Caco-2 (cell line): ENCODE data around the gene EHBP1. TPM values are rescaled to one million over a fixed set of nuclear protein-coding genes. Genes with fewer than 3 reads are reported as not detected.

Experiments used
- BruUV-seq: library from RNA; stranded (reverse); fragments of 400-500 nt; replicated peaks from 2 replicates; lab custom pipeline; 2021; lab: Mats Ljungman, UMichigan
- CTCF ChIA-PET: fragments of 300-600 bp; sonication (Branson Sonifier 250); formaldehyde crosslinking; loops from one replicate; lab custom pipeline; 2022; ENCODE audit warnings: antibody characterized with exemption; lab: Charles Lee
- POLR2A ChIA-PET: fragments of 300-600 bp; sonication (Branson Sonifier 250); formaldehyde crosslinking; loops from one replicate; lab custom pipeline; 2022; ENCODE audit warnings: antibody characterized with exemption; lab: Charles Lee
- DNase-seq, 2 experiments: peaks; one replicate each; pipeline versions ENCODE4 v3.0.0 to v3.0.0-alpha.2; 2020 to 2022
- H3K27me3 ChIP-seq: replicated peaks from 2 replicates; pipeline ENCODE4 v1.6.0; 2011; ENCODE audit warnings: low read length; ENCODE audit not compliant: control insufficient read depth, insufficient read depth
- H3K36me3 ChIP-seq: 2 replicates; pipeline ENCODE4 v1.5.1; 2011; ENCODE audit warnings: low read length; ENCODE audit not compliant: control insufficient read depth, insufficient read depth
- H3K4me1 ChIP-seq: fragments of 250-450 bp; sonication (Bioruptor Pico); 2 replicates; pipeline ENCODE4 v1.5.1; 2020; ENCODE audit warnings: mild to moderate bottlenecking
- H3K4me3 ChIP-seq: 2 replicates; pipeline ENCODE4 v1.5.1; 2011; ENCODE audit warnings: low read depth, mild to moderate bottlenecking, control low read depth, low read length
- H3K9me3 ChIP-seq: fragments of 250-450 bp; sonication (Bioruptor Pico); 2 replicates; pipeline ENCODE4 v1.5.1; 2020; ENCODE audit warnings: mild to moderate bottlenecking, moderate library complexity
- H3K27ac Mint-ChIP-seq: one replicate; pipeline ENCODE4 v1.8.0; 2022; ENCODE audit warnings: mixed read lengths; ENCODE audit not compliant: unreplicated experiment
- H3K27me3 Mint-ChIP-seq: one replicate; pipeline ENCODE4 v1.8.0; 2022; ENCODE audit warnings: mixed read lengths; ENCODE audit not compliant: insufficient read depth, unreplicated experiment
- H3K36me3 Mint-ChIP-seq: one replicate; pipeline ENCODE4 v1.8.0; 2022; ENCODE audit warnings: mild to moderate bottlenecking, mixed read lengths; ENCODE audit not compliant: insufficient read depth, unreplicated experiment
- H3K4me1 Mint-ChIP-seq: one replicate; pipeline ENCODE4 v1.8.0; 2022; ENCODE audit warnings: low read depth, mixed read lengths; ENCODE audit not compliant: unreplicated experiment
- H3K4me3 Mint-ChIP-seq: one replicate; pipeline ENCODE4 v1.8.0; 2022; ENCODE audit warnings: mild to moderate bottlenecking, moderate library complexity, mixed read lengths; ENCODE audit not compliant: unreplicated experiment
- H3K9me3 Mint-ChIP-seq: one replicate; pipeline ENCODE4 v1.8.0; 2022; ENCODE audit warnings: mixed read lengths; ENCODE audit not compliant: unreplicated experiment
- CTCF ChIP-seq, 2 experiments: fragments of 200-600 bp in 1 of 2; IDR thresholded peaks; 1 replicate in 1 of 2; 2 replicates in 1 of 2; pipeline versions ENCODE4 v1.5.1 to v1.8.0; 2011 to 2022; ENCODE audit warnings: antibody characterized with exemption in 1 of 2, control low read depth in 1 of 2, inconsistent platforms in 1 of 2, low read depth in 1 of 2, low read length in 1 of 2, mild to moderate bottlenecking in 1 of 2, moderate library complexity in 1 of 2; ENCODE audit not compliant: insufficient read depth in 1 of 2, severe bottlenecking in 1 of 2, unreplicated experiment in 1 of 2
- intact Hi-C: fragments of 100-400 bp; cut with micrococcal nuclease; formaldehyde crosslinking; loops from one replicate; pipeline ENCODE4 v1.10.0; 2022; ENCODE audit not compliant: unreplicated experiment
- total RNA-seq: library from RNA; stranded (reverse); gene quantifications from 2 replicates; pipeline ENCODE4 v1.2.3, GENCODE V29; 2022

Gene EHBP1
- total RNA-seq, 1 experiment from 2014 or later = 120 TPM

DNA sequence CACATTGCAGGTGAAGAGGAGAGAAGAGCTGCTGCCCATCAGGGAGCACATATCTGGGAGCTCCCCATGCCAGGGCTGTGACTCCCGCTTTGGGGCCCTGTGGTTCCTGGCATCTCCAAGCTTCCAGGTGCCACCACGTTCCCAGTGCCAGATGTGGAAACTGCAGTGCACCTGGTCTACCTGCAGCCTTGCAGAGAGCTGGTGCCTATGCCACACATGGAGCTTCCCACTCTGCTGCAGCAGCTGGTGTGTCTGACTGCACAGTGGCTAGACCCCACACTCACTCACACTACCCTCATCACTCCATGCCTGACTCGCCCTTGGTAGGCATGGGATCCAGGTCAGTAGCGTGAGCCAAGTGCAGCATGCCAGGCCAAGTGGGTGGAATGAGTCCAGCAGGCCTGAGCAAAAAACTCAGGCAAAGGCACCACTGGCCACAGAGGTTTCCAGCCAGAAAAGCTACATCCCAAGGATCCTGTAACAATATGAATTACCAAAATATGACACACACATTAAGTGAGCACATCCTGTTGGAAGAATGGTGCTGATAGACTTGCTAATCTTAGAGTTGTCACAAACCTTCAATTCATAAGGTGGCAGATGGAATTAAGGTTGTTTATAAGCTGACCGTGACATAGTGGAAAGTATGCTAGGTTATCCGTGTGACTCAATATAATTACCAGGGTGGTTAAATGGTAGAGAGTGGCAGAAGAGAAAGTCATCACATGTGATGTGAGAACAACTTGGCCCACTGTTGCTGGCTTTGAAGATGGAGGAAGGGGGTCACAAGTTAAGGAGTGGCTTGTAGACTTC, 150.9 kb downstream of the EHBP1 start:
- POLR2A ChIA-PET = no interaction called here
- H3K27me3 ChIP-seq = no peaks in the 10 kb centered on the region
- peaks cover 17% of the 10 kb centered on the region for H3K4me1 Mint-ChIP-seq
- no TSS peak for BruUV-seq
- H3K4me3 ChIP-seq = no peak overlapping the region
- H3K27ac Mint-ChIP-seq = peak overlapping the region; percentile 34
- intact Hi-C loops = no loop called here
- CTCF ChIA-PET = no interaction called here
- no peaks in the 10 kb centered on the region for H3K27me3 Mint-ChIP-seq
- peaks cover 16% of the 10 kb centered on the region for H3K9me3 Mint-ChIP-seq
- no peak for DNase-seq
- peaks cover 35% of the 10 kb centered on the region for H3K36me3 Mint-ChIP-seq
- peaks cover 30% of the 10 kb centered on the region for H3K4me1 ChIP-seq
- no peaks in the 10 kb centered on the region for H3K9me3 ChIP-seq
- no peak overlapping the region for H3K4me3 Mint-ChIP-seq
- peaks cover 13% of the 10 kb centered on the region for H3K36me3 ChIP-seq
- no peak for TF ChIP-seq CTCF (IDR thresholded peaks at IDR 0.05; ENCODE audit: insufficient read depth in 1 of 2, low read depth in 1 of 2, low read length in 1 of 2, severe bottlenecking in 1 of 2, unreplicated experiment in 1 of 2)

DNA sequence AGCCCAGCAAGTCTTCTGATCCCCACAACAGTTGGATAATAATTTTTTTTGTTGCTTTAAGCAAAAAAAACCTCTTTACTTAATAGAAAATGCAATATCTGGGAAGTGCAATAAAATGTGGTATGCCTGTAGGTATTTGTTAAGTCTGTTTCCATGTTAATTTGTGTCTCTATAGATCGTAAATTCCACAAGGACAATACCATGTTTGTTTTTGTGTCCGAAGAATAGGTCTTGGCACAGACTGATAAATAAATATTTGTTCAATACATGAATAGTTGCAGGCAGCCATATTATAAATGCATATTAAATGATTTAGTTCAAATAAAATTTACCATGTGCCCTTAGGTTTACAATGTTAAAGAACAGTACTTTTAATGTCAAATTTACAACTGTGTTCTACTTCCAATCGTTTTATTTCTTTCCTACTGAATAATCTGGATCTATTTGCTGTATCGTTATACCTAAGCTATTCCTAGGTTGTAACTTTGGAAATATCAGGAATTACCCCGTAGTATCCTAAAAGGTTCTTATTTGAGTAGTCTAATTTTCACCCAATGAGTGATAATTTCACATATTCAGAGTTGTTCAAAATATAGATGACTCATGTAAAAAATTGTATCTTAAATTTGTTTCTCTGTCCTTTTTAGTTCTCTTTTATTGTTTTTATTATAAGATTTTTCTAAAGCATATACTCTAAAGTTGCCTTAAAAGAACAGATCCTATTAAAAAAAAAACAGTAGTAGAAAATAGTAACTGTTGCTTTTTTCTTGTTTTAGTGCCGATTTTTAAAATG, 151.8 kb downstream of the EHBP1 start:
- CTCF ChIA-PET = no interaction called here
- no TSS peak for BruUV-seq

More for the DNA sequence above, 151.8 kb downstream of the EHBP1 start:
- intact Hi-C loops = no loop called here
- Histone ChIP-seq H3K36me3 (peaks cover 13% of the 10 kb centered on the region), H3K9me3 (no peaks in the 10 kb centered on the region), H3K4me3 (no peak overlapping the region), H3K27me3 (no peaks in the 10 kb centered on the region), H3K4me1 (peaks cover 30% of the 10 kb centered on the region)
- Mint-ChIP-seq H3K9me3 (peaks cover 16% of the 10 kb centered on the region), H3K27me3 (no peaks in the 10 kb centered on the region), H3K36me3 (peaks cover 34% of the 10 kb centered on the region), H3K4me3 (no peak overlapping the region), H3K4me1 (peaks cover 17% of the 10 kb centered on the region), H3K27ac (peak overlapping the region; percentile 34)
- POLR2A ChIA-PET = no interaction called here
- peak in 1 of 2 experiments; percentile 20 for DNase-seq
- TF ChIP-seq CTCF (IDR thresholded peaks at IDR 0.05; ENCODE audit: insufficient read depth in 1 of 2, low read depth in 1 of 2, low read length in 1 of 2, severe bottlenecking in 1 of 2, unreplicated experiment in 1 of 2) = no peak
